HG03066 (cell line): ENCODE data around the gene PDCD4.

Experiments used
- ATAC-seq: cut with Tn5 transposase; IDR thresholded peaks from one replicate; pipeline ENCODE4 v1.9.1; 2021; ENCODE audit warnings: low read depth; ENCODE audit not compliant: unreplicated experiment

PDCD4 gene

GRCh38 chr10:110859973-110860376, 11.8 kb upstream of the PDCD4 start:
- ATAC-seq = no peak

DNA sequence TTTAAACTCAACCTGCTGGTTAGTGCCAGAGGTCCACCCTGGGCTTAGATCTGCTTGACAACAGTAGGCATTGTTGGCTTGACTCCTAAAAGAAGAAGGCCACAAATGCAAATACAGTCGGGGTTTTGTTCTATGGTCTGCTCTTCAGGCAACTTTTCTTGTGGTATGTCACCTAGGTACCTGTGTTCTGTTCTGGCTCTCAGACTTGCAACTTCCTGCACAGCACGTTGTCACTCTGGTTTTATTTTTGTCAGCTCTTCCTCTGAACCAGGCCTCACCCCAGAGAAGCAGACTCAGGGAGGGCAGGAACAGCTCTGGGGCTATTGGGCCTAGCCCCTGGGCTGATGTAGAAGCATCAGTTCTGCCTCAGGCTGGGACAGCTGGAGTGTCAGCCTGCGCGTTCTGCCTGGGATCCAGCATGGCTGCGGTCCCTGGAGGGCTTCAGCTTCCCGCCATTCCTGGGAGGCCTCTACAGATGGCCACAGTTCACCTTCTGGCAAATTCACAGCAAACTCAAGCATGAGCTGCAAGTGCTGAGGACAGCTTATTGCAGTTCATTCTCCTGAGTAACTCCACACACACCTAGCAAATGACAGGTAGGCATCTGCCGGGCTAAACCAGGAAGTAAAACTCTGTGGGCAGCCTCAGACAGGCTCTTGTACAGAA, 11.0 kb upstream of the PDCD4 start:
- peak; percentile 46 for ATAC-seq

GRCh38 chr10:110861476-110861875, 10.3 kb upstream of the PDCD4 start:
- ATAC-seq = no peak

DNA sequence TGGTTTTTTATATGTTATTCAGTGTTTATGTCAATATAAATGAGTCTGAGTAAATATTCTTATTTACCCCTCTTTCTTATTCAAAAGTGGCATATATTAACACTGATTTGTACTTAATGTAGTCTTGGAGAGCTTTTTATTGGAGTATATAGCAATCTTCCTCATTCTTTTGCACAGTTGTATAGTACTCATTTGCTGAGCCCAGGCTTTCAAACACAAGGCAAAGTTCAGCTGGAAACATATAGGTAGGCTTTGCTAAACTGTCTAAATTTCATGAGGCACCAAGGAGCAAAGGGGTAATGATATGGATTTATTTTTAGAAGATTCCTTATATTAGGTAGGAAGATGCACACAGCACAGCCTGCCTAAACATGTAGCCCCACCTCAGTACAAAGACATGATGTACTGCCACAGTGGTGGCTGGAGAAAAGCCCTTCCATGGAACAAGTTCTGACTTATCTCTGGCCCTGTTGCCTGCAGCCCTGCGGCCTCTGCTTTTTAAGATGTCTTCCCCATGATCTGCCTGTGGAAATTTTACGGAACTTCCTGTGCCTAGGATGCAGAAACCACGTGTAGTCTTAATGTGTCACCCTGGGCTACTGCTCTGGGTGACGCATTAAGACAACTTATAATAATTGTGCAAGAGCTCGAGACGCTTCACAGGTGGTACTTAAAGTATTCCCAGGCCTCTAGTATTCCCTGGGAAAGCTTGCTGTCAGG, 9.6 kb upstream of the PDCD4 start:
- ATAC-seq = no peak

- ATAC-seq = no peak
These were observed 8.8 kb upstream of the PDCD4 start for GRCh38 chr10:110862961-110863360.

- ATAC-seq = no peak
These were observed 8.4 kb upstream of the PDCD4 start for GRCh38 chr10:110863361-110863760.

- ATAC-seq = no peak
These were observed 7.8 kb upstream of the PDCD4 start for GRCh38 chr10:110863956-110864355.

DNA sequence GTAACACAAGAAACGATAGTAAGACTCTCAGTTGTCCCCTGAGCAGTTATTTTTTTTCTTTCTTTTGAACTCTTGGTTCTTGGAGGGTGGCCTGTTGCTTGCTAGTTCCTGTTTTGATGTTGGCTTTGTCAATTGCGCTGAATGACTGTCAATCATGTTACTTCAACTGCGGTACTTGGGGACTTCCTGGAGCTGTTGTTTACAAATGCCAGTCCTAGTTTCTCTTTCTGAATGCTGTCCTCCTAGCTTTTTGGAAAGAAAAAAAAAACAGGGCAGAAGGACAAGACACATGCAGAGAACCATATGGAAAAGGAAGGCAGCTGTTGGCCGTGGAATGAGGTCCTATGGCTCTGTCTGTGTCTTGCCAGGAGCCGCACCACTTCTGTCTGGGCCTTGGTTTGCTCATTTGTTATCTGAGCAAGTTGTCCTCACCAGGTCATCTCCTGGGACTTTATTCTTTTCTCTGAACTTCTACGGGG, 7.0 kb upstream of the PDCD4 start:
- ATAC-seq = peak; percentile 58

- ATAC-seq = no peak
These were observed 6.4 kb upstream of the PDCD4 start for GRCh38 chr10:110865186-110865808.

- no peak for ATAC-seq
These were observed 5.8 kb upstream of the PDCD4 start for GRCh38 chr10:110865809-110866482.

DNA sequence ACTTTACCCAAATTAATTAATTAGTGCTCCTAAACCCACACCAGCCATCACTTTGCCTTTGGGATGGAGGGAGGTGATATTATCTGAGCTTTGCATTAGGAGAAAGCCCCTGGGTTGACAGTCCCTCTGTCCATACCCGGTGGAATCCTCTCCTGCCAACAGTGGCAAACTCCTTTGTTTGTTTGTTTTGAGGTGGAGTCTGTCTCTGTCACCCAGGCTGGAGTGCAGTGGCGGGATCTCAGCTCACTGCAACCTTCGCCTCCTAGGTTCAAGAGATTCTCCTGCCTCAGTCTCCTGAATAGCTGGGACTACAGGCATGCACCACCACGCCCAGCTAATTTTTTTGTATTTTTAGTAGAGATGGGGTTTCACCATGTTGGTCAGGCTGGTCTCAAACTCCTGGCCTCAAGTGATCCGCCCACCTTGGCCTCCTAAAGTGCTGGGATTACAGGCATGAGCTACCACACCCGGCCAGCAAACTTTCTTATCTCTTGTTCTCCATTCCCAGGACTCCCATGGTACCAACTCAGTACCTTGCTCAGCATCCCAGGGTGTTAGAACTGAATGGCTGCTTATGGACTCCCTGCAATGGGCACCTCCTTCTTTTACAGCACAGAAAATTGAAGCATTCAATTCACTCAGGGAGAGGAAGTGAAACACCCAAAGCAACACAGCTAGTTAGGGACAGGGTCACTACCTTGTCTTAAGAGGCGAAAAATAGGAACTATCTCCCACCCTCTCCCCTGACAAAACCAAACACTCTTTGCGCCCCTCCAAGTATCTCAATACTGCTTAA, 4.5 kb upstream of the PDCD4 start:
- peak; percentile 25 for ATAC-seq

DNA sequence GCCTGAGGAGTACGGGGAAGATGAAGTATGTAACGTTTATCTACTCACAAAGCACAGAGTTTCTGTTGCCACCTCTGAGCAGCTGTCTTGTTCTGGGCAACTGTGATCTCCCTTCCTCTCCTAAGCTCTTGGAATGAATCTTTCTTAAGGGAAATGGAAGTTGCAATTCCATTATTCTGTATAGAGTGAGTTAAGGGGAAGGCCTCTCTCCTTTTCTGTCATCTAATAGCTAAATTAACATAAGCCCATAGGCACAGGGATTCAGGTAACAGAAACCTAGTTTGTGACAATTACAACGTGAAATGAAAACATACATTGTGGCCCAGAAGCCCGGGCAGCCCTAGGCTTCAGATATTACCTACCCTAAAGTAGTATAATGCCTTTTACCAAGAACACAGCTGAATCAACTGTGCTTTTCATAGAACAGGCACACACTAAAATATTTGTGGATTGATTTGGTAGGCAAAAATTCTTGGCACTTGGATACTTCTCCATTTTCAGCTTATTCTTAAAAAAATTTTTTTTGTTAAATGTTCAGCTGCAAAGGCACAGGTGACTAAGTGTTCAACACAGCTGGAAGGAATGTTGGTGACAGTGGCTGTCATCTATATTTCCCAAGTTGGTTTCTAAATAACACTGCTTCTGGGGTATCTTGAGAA, 3.8 kb upstream of the PDCD4 start:
- ATAC-seq = no peak

- ATAC-seq = no peak
These were observed 2.7 kb upstream of the PDCD4 start for GRCh38 chr10:110868981-110869380.

GRCh38 chr10:110870823-110871297, 868 bp upstream of the PDCD4 start:
- no peak for ATAC-seq

- peak; percentile 40 for ATAC-seq
These were observed 636 bp downstream of the PDCD4 start for GRCh38 chr10:110872145-110872983.

GRCh38 chr10:110872984-110873923, 1.5 kb downstream of the PDCD4 start:
- ATAC-seq = no peak

DNA sequence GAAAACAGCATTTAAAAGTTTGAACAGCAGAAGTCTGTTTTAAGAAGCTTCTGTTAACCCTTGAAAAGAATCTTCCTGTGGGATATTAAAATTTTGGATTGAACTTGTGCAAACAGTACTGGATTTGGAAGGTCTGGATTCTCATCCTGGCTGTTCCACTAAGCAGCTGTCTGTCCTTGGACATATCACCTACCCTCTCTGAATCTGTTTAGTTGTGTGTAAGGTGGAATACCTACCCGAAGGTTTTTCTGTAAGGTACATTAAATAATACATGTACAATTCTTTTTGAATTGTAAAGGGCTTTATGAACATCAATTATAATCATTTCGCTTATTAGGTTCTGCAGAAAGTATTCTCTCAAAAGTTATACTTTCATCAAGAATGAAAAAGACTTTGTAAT, 2.2 kb downstream of the PDCD4 start:
- no peak for ATAC-seq

DNA sequence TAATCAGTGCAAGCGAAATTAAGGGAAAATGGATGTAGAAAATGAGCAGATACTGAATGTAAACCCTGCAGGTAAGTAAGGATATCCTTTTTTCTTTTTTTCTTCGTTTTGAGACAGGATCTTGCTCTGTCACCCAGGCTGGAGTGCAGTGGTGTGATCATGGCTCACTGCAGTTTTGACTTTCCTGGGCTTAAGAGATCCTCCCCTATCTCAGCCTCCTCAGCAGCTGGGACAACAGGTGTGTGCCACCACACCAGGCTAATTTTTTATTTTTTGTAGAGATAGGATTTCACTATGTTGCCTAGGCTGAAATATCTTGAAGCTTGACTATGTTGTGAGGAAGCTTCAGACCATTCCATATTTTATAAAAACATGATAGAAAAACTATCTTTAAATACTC, 4.3 kb downstream of the PDCD4 start:
- no peak for ATAC-seq
